Loucy (cell line): Measurements from ENCODE around the gene CFAP77.

Experiments
- H2AFZ ChIP-seq: fragments of 200-600 bp; sonication (generic); 2 replicates; pipeline ENCODE4 v1.6.0; 2016; ENCODE audit warnings: antibody characterized with exemption, mild to moderate bottlenecking, low read length, moderate library complexity
- H3F3A ChIP-seq: fragments of 200-600 bp; 2 replicates; pipeline ENCODE4 v1.6.0; 2016; ENCODE audit warnings: antibody characterized with exemption, low read depth, mild to moderate bottlenecking
- H3K27me3 ChIP-seq: fragments of 200-600 bp; sonication (generic); 2 replicates; pipeline ENCODE4 v1.6.1; 2014; ENCODE audit warnings: low read length, mild to moderate bottlenecking; ENCODE audit not compliant: insufficient read depth, poor library complexity, severe bottlenecking
- H3K36me3 ChIP-seq: fragments of 200-600 bp; sonication (generic); 2 replicates; pipeline ENCODE4 v1.6.1; 2016; ENCODE audit warnings: low read length; ENCODE audit not compliant: insufficient read depth
- H3K4me1 ChIP-seq: fragments of 200-600 bp; sonication (generic); 2 replicates; pipeline ENCODE4 v1.5.1; 2014; ENCODE audit warnings: low read length, mild to moderate bottlenecking; ENCODE audit not compliant: insufficient read depth, poor library complexity, severe bottlenecking
- H3K4me2 ChIP-seq: fragments of 200-600 bp; sonication (generic); 2 replicates; pipeline ENCODE4 v1.6.0; 2014; ENCODE audit warnings: antibody characterized with exemption, low read length, low read depth, mild to moderate bottlenecking; ENCODE audit not compliant: poor library complexity, severe bottlenecking
- H3K4me3 ChIP-seq: fragments of 200-600 bp; sonication (generic); 2 replicates; pipeline ENCODE4 v1.5.1; 2014; ENCODE audit warnings: low read length, mild to moderate bottlenecking, mixed read lengths; ENCODE audit not compliant: poor library complexity, severe bottlenecking
- H3K79me2 ChIP-seq: fragments of 200-600 bp; sonication (generic); 2 replicates; pipeline ENCODE4 v1.6.1; 2014; ENCODE audit warnings: low read length; ENCODE audit not compliant: insufficient read depth
- H3K9ac ChIP-seq: fragments of 200-600 bp; sonication (generic); 2 replicates; pipeline ENCODE4 v1.6.0; 2014; ENCODE audit warnings: mild to moderate bottlenecking, low read depth, low read length, moderate library complexity; ENCODE audit not compliant: poor library complexity, severe bottlenecking
- H3K9me2 ChIP-seq: fragments of 200-600 bp; sonication (generic); replicated peaks from 2 replicates; pipeline ENCODE4 v1.6.1; 2016; ENCODE audit warnings: low read depth, low read length, mixed read lengths
- H3K9me3 ChIP-seq: fragments of 200-600 bp; sonication (generic); 2 replicates; pipeline ENCODE4 v1.6.1; 2014; ENCODE audit warnings: mild to moderate bottlenecking, antibody characterized with exemption, low read length, low read depth; ENCODE audit not compliant: insufficient read depth
- H4K20me1 ChIP-seq: fragments of 200-600 bp; sonication (generic); 2 replicates; pipeline ENCODE4 v1.6.0; 2014; ENCODE audit warnings: antibody characterized with exemption, low read length, mild to moderate bottlenecking; ENCODE audit not compliant: insufficient read depth, poor library complexity, severe bottlenecking
- EZH2phosphoT487 ChIP-seq: fragments of 200-600 bp; IDR thresholded peaks from 2 replicates; pipeline ENCODE4 v1.6.1; 2018; ENCODE audit warnings: antibody characterized with exemption, mild to moderate bottlenecking, moderate library complexity, borderline replicate concordance
- TF ChIP-seq, protein P1 (sequence below): fragments of 200-600 bp; sonication (generic); conservative IDR thresholded peaks from 2 replicates; pipeline ENCODE4 v1.5.1; 2014; ENCODE audit warnings: mild to moderate bottlenecking, antibody characterized with exemption, low read length

Gene CFAP77

DNA sequence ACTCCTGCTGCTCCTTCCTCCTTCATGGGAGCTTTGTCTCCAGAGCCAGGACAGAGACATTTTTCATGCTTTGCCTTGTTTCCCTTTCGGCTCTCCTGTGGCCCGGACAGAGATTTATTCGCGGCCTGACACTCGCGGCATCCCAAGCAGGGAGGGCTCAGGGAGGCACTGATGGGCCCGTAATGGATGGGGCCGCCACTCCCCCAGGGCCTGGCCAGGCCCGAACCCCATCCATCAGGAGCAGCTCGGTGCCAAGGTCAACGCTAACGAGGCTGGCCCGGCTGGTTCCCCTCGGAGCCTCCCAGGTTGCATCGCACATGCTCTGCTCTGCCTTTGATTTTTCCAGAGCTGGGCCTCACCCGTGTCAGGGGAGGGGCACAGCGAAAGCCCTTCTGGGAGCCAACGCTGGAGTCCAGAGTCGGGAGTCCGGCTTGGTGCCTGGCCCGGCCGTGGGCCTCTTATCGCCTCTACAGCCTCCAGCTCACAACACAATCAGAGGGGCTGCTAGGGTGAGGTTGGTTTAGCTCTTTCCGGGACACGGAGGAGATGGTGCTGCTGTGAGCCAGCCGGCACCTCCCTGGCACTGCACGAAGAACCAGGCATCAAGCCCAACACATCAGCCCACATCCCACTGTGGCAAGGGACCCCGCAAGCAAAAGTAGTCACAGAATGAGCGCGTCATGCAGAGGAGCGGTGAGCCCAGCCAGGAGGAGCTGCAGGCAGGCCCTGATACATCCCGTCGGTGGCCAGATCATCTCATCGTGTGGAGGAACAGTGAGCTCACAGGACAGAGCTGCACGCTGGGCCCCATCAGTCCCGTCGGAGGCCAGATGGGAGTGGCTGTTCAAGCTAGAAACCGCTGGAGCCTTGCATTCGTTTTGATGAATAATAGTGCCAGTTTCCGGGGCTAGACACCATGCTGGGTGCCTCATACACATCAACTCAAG, 100.2 kb downstream of the CFAP77 start:
- no peaks in the 10 kb centered on the region for H3K27me3 ChIP-seq
- H3F3A ChIP-seq, result no peaks in the 10 kb centered on the region
- peaks cover 10% of the 10 kb centered on the region for H3K4me1 ChIP-seq
- no peaks in the 10 kb centered on the region for H3K9me3 ChIP-seq
- H2AFZ ChIP-seq, result no peak overlapping the region
- H3K9ac ChIP-seq, result no peak overlapping the region
- H4K20me1 ChIP-seq, result no peaks in the 10 kb centered on the region
- no peak overlapping the region for H3K4me2 ChIP-seq
- H3K4me3 ChIP-seq, result no peak overlapping the region
- TF ChIP-seq EZH2phosphoT487, result no peak
- TF ChIP-seq, protein P1, sequence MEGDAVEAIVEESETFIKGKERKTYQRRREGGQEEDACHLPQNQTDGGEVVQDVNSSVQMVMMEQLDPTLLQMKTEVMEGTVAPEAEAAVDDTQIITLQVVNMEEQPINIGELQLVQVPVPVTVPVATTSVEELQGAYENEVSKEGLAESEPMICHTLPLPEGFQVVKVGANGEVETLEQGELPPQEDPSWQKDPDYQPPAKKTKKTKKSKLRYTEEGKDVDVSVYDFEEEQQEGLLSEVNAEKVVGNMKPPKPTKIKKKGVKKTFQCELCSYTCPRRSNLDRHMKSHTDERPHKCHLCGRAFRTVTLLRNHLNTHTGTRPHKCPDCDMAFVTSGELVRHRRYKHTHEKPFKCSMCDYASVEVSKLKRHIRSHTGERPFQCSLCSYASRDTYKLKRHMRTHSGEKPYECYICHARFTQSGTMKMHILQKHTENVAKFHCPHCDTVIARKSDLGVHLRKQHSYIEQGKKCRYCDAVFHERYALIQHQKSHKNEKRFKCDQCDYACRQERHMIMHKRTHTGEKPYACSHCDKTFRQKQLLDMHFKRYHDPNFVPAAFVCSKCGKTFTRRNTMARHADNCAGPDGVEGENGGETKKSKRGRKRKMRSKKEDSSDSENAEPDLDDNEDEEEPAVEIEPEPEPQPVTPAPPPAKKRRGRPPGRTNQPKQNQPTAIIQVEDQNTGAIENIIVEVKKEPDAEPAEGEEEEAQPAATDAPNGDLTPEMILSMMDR, result no peak
- no peaks in the 10 kb centered on the region for H3K9me2 ChIP-seq
- H3K79me2 ChIP-seq, result no peaks in the 10 kb centered on the region
- no peaks in the 10 kb centered on the region for H3K36me3 ChIP-seq

DNA sequence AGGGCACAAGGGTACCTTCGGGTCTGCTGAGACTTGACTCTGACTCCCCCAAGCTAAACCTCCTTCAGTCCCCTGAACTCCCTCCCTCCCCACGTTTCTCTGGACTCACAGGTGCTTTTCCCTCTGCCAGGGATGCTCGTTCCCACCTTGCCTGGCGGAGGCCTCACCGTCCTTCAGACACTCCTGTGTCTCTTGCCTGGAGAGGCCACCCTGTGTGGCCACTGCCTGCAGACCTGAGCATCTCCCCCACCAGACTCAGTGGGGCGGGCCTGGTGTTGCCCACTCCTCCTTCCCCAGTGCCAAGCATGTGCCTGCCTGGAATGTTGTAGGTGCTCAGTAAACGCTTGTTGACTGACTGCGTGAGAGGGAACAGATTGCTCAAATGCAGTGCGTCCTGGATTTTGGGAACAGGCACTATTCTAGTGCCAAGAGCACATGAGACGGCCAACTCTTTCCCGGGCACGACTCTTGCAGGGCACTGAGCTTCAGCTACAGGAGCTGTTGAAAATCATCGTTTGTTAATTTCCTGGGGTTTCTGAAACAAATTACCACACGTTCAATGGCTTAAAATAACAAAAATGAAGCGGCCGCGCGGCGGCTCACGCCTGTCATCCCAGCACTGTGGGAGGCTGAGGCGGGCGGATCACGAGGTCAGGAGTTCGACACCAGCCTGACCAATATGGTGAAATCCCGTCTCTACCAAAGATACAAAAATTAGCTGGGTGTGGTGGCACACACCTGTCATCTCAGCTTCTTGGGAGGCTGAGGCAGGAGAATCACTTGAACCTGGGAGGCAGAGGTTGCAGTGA, 101.4 kb downstream of the CFAP77 start:
- H3K4me1 ChIP-seq, result peaks cover 10% of the 10 kb centered on the region
- no peaks in the 10 kb centered on the region for H3F3A ChIP-seq
- no peak overlapping the region for H3K9ac ChIP-seq
- H3K79me2 ChIP-seq, result no peaks in the 10 kb centered on the region
- no peaks in the 10 kb centered on the region for H3K36me3 ChIP-seq
- no peak overlapping the region for H2AFZ ChIP-seq
- TF ChIP-seq, protein P1, result no peak
- no peak for TF ChIP-seq EZH2phosphoT487
- no peaks in the 10 kb centered on the region for H4K20me1 ChIP-seq
- no peaks in the 10 kb centered on the region for H3K9me3 ChIP-seq
- no peak overlapping the region for H3K4me3 ChIP-seq
- H3K4me2 ChIP-seq, result no peak overlapping the region
- no peaks in the 10 kb centered on the region for H3K27me3 ChIP-seq
- no peaks in the 10 kb centered on the region for H3K9me2 ChIP-seq

DNA sequence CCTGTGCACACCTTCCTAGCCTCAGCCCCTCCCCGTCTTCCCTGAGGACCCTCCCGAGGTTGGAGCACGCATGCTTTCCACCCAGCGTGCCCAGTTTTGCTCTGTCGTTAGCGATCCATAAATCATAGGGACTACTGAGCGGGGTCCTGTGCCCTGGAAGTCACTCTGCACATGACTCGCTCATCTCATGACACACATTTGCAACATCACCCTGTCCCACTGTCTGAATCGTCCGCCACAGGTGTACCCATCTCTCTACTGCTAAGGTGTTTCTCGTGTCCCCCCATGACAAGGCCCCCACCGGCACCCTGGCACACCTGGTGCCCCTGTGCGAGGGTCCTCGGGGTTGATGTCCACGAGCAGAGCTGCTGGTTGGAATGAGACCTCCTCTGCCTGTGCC, 103.4 kb downstream of the CFAP77 start:
- Histone ChIP-seq H3K9me2 (no peaks in the 10 kb centered on the region), H3K4me2 (no peak overlapping the region), H3K4me3 (no peak overlapping the region), H3K9me3 (no peaks in the 10 kb centered on the region), H3K79me2 (no peaks in the 10 kb centered on the region), H4K20me1 (no peaks in the 10 kb centered on the region), H3K9ac (no peak overlapping the region), H2AFZ (no peak overlapping the region), H3K36me3 (no peaks in the 10 kb centered on the region), H3F3A (no peaks in the 10 kb centered on the region), H3K4me1 (no peaks in the 10 kb centered on the region), H3K27me3 (no peaks in the 10 kb centered on the region)
- TF ChIP-seq, protein P1, result no peak
